HG03354 (cell line): Measurements from ENCODE around the gene ASPHD2.

Source experiments
- ATAC-seq: cut with Tn5 transposase; IDR thresholded peaks from one replicate; pipeline ENCODE4 v1.9.1; 2021; ENCODE audit warnings: mild to moderate bottlenecking; ENCODE audit not compliant: unreplicated experiment, poor library complexity, severe bottlenecking

Gene ASPHD2

DNA sequence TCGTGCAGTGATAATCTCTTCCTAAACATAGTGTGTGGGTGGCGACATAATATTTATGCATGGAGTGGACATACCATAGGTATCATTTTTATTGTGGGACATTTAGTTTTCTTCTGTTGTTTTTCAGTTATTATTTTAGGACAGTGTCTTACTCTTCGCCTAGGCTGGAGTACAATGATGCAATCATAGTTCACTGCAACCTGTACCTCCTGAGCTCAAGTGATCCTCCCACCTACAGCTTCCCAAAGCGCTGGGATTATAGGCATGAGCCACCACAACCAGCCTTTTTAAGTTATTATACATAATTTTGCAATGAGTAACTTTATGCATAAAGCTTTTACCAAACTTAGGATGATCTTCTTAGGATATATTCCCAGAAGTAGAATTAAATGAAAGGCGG is 57.3 kb downstream of the ASPHD2 start:
- no peak for ATAC-seq

DNA sequence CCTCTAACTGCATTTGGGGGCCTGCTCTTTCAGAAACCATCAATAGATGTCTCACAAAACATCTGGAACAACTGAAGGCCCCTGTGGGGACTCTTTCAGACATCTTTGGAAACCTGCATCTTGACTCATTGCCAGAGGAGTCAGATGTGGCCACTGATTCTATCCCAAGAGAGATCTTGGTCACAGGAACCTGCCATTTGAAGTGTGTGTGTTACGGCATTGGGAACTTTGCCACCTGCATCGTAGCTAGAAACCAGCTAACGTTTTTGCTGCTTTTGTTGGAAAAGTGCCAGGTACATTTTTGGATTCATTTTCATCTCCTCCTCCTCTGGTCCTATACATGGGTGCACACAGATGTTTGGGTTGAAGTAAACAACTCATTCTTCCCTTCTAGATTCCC is 58.9 kb downstream of the ASPHD2 start:
- no peak for ATAC-seq

DNA sequence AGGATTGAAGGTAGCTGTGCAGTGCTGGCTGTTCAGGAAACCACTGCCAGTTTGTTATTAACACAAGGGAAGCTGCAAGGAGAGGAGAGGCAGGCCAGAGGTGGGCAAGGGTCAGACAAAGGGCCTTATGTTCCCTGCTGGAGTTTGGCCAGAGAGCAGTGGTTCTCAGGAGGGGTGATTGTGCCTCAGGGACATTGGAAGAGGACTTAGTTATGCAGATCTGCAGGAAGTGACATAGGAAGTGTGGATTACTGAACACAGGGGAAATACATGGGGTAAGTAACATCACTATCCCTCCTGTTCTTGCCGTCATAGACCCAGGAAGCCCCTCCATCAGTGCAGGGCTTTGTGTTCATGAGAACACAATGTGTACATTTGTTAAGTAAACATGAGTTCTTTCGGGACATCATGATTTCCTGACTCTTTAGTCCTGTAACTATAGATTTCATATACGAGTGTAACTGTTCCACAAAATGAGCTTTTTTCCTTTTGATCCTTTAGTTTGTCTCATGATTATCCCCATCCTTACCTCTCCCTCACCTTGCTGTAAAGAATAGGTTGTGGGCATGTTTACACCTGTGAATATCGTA is 60.5 kb downstream of the ASPHD2 start:
- no peak for ATAC-seq

DNA sequence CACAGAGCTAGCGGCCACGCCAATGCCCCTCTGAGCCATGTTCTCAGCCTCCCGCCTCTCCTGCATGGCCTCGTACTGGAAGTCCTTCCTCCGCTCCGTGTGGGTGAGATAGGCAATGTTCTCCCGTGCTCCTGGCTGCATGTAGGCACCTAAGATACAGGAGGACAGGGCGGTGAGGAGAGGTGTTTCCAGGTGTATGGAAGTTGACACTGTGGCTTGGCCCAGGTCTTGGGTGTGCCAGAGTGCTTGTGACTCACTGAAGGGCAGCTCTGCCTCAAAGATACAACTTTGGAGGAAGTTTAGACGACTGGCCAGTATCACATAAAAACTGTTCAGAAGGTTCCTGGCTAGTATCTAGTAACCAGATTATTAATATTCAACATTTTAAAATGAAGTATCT is 63.2 kb downstream of the ASPHD2 start:
- ATAC-seq: no peak

DNA sequence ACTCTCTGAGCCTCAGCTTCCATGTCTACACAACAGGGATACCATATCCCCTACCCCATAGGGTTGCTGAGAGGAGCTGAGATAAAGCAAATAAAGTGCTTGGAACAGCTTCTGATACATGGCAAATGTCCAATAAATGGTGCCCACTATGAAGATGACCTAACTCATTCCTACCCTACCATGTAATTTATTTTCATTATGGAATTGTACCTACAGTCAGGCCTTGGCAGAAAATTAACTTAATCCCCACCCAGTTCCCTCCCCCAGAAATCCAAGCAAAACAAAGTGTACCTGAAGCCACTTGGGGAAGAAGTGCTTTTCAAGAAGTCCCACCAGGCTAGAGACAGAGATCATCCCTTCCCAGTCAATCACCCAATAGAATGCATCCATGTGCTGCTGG is 65.4 kb downstream of the ASPHD2 start:
- no peak for ATAC-seq
